ENCODE measurements around the gene GOT1. TPM values are rescaled to one million over a fixed set of nuclear protein-coding genes. Genes with fewer than 3 reads are reported as not detected.

Gene GOT1
- total RNA-seq, 1 experiment from 2014 or later, result 58.8 TPM

DNA sequence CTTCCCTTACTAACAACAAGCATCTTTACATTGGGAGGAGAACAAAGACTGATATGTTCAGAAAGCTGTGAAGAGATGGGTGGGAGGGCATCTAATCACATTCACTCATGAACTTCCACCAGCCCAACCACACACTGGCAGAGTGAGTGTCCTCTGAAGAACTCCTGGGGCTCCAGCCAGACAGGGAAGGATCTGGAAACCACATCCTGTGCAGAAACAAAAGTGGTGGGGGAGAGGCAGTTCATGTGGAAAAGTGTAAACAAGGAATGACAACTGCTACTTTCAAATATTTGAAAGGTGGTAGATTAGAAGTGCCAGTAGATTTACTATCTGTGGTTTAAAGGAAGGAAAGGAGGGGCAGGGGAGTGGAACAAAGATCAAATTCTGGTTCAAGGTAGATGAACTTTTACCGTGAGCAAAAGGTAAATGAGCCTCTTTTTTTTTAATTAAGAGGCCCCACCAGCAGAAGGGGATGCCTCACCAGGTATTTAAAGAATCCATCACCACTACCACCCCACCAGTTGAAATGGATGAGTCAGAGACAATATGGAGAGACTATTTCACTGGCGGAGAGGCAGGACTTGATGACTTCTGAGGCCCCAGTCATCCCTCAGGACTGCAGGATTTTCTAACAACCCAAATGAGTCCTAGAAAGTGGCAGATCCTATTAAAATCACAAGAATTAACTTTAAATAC lies 34.5 kb downstream of the GOT1 start:
- peak; percentile 94 for DNase-seq (ENCODE audit: low spot score)

- DNase-seq (ENCODE audit: low spot score), result no peak
These were observed 35.5 kb downstream of the GOT1 start for GRCh38 chr10:99394761-99395386.

- DNase-seq (ENCODE audit: low spot score), result no peak
These were observed 36.2 kb downstream of the GOT1 start for GRCh38 chr10:99394256-99394655.

GRCh38 chr10:99393683-99394082 lies 36.7 kb downstream of the GOT1 start:
- DNase-seq (ENCODE audit: low spot score), result no peak

GRCh38 chr10:99393036-99393435 lies 37.4 kb downstream of the GOT1 start:
- no peak for DNase-seq (ENCODE audit: low spot score)

- DNase-seq (ENCODE audit: low spot score), result no peak
These were observed 39.1 kb downstream of the GOT1 start for GRCh38 chr10:99391346-99391745.

DNA sequence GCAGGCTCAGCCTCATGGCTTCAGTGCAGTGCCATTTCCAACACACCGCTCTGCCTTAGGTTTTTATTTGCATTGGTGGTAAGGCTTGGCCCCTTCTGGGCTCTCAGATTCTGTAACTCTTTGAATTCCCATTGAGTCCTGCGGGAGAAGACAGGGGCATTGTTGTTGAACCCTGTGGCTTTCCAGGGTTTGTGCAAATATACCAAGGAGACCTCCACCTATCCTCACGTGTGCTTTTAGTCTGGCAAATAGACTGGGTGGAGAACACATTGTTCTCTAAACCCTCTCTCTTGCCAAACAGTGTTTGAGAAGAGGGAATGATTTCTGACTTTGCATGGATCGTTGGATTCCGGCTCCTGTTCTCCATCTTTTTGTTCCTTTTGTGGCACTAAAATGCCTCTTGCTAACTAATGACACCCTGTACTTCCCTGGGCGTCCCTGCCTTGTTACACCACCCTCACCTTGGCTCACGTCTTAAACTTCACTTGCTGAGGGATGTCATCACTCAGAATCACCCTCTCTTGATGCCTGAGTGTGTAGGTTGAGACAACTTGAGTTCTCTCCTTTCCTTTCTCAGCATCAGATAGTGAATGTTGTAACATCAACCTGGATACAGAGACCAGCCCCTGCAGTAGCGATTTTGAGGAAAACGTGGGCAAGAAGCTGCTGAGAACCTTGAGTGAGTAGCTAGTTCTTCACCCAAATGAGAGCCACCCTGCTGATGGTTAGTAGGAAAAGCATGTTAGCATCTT lies 40.5 kb downstream of the GOT1 start:
- no peak for DNase-seq (ENCODE audit: low spot score)

GRCh38 chr10:99387541-99387940 lies 42.9 kb downstream of the GOT1 start:
- DNase-seq (ENCODE audit: low spot score), result no peak

DNA sequence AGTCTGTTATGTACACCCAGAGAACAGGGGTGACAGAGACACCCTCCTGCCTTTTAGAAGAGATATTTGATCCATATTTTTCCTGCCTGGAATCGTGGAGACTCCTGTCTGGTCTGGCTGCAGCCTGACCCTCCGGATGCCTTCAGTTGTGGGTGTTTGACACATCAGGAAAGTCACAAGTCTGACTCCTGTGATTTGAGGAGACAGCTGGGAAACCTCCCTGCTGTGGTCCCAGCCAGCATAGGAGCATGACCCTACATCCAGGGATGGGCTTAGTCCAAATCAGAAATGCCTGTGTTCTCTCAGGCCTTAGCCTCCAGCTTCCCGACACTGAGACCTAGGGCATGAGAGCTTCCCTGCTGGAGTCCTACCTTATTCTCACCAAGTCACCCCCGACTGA lies 43.4 kb downstream of the GOT1 start:
- DNase-seq (ENCODE audit: low spot score), result no peak

DNA sequence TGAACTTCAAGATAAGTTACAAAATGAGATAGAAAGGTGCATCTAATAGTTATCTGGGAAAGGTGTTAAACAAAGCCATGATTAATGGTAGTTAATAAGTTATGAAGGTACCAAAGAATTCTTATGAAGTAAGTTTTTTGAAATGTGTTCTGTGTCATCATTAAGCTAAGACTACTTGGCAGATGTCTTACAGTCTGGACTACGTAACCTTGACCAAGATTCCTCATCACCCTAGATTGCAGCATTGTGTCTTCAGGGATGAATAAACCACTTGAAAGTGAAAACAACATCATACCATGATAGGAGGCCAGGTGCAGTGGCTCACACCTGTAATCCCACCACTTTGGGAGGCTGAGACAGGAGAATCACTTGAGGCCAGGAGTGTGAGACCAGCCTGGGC lies 48.2 kb downstream of the GOT1 start:
- no peak for DNase-seq (ENCODE audit: low spot score)

- DNase-seq (ENCODE audit: low spot score), result no peak
These were observed 55.0 kb downstream of the GOT1 start for GRCh38 chr10:99375426-99375825.

DNA sequence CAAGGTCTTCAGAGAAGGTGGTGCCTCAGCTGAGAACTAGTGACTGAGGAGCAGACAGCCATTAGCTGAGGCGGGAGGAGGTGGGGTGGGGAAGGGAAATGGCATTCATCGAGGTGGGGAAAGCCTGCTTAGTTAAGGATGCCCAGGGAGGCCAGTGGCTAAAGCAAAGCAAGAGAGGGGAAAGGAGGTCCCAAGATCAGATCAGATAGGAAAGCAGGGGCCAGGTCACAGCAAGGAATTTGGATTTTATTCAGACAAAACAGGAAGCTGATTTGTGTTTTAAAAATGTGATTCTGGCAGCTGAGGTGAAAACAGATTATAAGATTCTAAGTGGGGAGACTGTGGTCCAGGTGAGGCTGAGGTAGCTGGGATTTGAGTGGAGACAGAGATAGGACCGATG lies 55.5 kb downstream of the GOT1 start:
- no peak for DNase-seq (ENCODE audit: low spot score)

- peak; percentile 29 for DNase-seq (ENCODE audit: low spot score)
These were observed 55.9 kb downstream of the GOT1 start for GRCh38 chr10:99374526-99374925.

DNA sequence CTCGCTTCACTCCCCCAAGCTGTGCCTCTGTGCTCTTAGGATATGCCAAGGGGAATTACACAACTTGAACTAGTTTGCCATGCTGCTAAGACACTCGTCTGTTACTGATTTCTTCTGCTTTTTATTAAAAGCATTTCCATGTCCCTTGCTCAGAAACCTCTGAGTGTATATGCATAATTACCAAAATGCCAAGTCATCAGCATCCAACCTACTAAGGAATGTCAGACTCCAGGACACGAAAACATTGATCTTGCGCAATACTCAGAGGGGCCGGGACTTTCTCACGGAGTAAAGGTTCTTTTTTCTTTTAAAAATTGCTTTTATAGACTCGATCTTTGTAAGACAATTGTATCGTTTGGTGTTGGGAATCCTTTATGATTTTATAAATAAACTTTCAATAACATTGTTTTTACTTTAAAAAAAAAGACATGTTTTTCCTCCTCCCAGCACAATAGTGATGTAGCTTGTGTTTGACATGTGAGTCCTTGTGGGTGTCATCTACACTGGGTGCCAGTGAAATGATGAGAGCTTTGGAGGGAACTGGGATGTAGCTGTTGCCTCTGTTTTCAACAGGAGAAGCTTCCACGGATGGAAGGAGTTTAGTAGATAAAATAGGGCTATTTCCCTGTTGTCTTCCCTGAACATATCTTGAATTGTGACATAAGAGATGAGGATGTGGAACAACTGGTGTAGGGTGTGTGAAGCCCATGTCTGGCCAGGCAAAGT lies 57.7 kb downstream of the GOT1 start:
- DNase-seq (ENCODE audit: low spot score), result peak; percentile 50

DNA sequence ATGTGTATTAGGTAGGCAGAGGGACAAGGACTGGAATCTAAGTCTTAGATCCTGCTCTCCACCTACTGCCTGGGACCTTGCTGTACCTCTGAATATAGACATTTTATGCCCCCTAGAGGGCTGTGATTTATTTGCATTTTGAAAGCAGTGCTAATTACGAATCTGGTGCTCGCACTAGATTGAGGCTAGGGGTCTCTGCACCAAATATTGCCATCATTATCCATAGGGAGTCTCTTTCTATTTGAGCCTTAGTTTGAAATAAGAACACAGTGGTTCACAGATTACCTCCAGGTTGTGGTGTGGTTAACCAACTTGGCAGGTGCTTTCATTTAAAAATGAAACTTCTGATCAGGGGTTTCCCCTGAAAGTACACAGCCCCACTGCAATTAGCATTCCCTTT lies 59.4 kb downstream of the GOT1 start:
- DNase-seq (ENCODE audit: low spot score), result peak; percentile 47

DNA sequence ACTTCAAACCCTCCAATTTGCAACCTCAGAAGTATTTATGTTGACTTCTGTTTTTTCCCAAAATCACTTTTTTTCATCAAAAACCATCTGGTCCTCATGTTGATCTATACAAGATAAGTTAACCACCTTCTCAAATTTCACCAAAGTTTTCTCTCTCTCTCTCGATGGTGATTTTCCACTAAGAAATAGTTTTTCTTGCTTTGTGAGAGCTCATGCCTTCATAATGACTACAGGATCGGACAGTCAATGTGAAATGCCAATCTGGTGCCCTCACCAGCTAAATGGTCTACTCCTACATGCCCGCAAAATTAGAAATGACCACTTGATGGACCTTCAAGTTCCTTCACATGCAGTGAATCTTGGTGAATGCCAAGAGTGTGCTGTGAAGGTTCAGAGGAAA lies 60.9 kb downstream of the GOT1 start:
- DNase-seq (ENCODE audit: low spot score), result no peak

DNA sequence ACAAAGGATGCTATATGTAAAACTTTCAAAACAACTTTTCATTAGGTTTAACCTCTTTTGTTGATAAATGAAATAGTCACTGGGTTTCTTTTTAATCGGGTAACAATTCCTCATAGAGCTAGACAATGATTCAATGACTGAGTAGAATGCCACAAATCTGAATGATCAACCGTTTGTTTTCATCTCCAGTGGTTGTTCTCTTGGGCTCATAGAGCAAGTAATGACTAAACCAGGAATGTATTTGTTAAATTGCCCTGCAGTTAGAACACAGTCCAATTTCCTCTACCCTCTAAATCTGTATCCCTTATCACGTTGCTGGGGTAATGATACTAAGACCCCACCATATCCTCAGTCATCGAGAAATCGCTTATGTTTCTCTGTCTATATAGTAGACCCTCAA lies 61.3 kb downstream of the GOT1 start:
- DNase-seq (ENCODE audit: low spot score), result no peak

DNA sequence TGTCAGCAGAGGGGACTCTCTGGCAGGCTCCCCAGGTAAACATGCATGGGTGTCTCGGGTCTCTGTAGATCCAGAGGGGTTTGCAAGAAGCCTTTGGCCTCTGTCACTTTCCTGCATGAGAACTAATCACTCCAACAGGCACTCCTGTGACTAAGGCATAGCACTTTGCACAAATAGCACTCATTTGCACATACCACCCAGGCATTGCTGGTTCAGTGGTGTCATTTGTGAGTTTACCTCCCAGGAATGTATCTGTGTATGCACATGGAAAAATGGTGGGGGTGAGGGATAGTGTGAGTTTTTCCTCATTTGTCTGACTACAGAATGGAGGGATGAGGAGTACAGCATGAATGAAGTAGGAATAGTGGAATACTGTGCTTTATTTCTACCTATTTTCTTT lies 61.8 kb downstream of the GOT1 start:
- DNase-seq (ENCODE audit: low spot score), result no peak

DNA sequence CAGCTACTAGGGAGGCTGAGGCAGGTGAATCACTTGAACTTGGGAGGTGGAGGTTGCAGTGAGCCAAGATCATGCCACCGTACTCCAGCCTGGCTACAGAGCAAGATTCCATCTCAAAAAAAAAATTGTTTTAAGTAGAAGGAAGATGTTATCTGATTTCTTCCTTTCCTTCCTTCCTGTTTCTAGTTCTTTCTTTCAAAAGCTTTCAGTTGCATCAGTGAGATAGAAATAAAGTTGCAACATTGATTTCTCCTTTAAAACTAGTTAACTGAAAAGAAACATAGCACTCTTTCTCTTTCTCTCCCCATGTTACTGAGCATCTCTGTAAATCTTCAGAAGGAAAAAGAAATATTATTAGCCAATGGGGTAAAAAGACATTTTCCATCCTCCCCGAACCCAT lies 63.8 kb downstream of the GOT1 start:
- no peak for DNase-seq (ENCODE audit: low spot score)

DNA sequence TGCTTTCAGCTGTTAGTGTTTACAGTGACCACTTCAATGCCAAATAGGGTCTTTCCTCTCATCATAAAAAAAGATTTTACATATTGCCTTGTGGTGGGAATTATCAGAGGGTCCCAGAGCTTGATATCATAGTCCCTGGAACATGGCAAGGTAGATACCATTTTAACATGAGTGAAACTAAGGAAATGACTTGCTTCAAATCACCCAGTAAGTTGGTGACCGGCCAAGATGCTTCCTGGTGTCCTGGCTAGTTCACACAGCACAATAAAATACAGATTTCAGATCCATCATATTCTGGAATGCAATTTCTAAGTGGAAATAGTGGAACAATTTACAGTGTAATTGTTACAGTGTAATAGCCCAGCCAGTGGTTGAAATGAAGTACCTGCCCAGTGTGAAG lies 64.7 kb downstream of the GOT1 start:
- DNase-seq (ENCODE audit: low spot score), result no peak

- DNase-seq (ENCODE audit: low spot score), result no peak
These were observed 65.1 kb downstream of the GOT1 start for GRCh38 chr10:99365311-99365710.

DNA sequence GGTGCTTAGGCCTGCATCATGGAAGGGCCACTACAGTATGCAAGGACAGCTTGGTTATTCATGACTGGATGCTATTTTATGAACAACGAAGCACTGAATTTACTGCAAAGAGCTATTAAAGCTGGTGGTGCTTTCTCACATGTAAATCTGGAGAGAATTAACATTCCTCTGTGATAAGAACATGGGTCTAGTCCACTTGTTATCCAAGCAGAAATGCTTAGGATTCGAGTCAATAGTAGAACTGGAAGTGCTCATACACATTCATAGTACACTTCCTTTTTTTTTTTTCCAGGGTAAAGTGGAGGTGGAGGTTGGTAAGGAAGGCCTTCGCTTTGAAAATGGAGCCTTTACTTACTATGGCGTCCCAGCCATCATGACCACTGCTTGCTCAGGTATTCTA lies 66.3 kb downstream of the GOT1 start:
- DNase-seq (ENCODE audit: low spot score), result no peak
